Stomach (tissue), 9 donors: ENCODE results near the gene NMRAL1. TPM values are rescaled to one million over a fixed set of nuclear protein-coding genes. Genes with fewer than 3 reads are reported as not detected.

Experiments used
- DNase-seq, 2 donors: peaks; one replicate each; pipeline versions ENCODE4 v3.0.0 to v3.0.0-alpha.2; 2013 to 2019
- H3K27ac ChIP-seq, 5 donors: fragments of 200-600 bp in 4 of 5; sonication (generic) in 4 of 5; one replicate each; pipeline ENCODE4 v1.5.1; 2013 to 2019; ENCODE audit warnings: mild to moderate bottlenecking in 1 of 5, moderate library complexity in 1 of 5
- H3K27me3 ChIP-seq, 3 donors: fragments of 200-600 bp; sonication (generic); one replicate each; pipeline ENCODE4 v1.5.1; 2017 to 2019; ENCODE audit warnings: mixed run types in 1 of 3
- H3K36me3 ChIP-seq, 4 donors: fragments of 200-600 bp; sonication (generic); 1 replicate in 3 of 4; 2 replicates in 1 of 4; pipeline ENCODE4 v1.5.1; 2016 to 2019
- H3K4me1 ChIP-seq, 4 donors: fragments of 200-600 bp; sonication (generic); one replicate each; pipeline ENCODE4 v1.5.1; 2016 to 2019
- H3K4me3 ChIP-seq, 4 donors: fragments of 200-600 bp; sonication (generic) in 3 of 4; one replicate each; pipeline ENCODE4 v1.5.1; 2016 to 2019; ENCODE audit warnings: mild to moderate bottlenecking in 1 of 4
- H3K9me3 ChIP-seq, 4 donors: fragments of 200-600 bp; sonication (generic); one replicate each; pipeline ENCODE4 v1.5.1; 2016 to 2019
- EP300 ChIP-seq: sonication (generic); formaldehyde crosslinking; IDR thresholded peaks from one replicate; pipeline ENCODE4 v1.6.1; 2017; ENCODE audit warnings: antibody characterized with exemption
- POLR2A ChIP-seq, 4 donors: fragments of 450-650 bp; IDR thresholded peaks; one replicate each; pipeline ENCODE4 v1.6.1; 2016; ENCODE audit warnings: antibody characterized with exemption in 4 of 4, control low read depth in 2 of 4, mild to moderate bottlenecking in 1 of 4, moderate library complexity in 1 of 4
- POLR2AphosphoS5 ChIP-seq, 3 donors: sonication (generic); formaldehyde crosslinking; IDR thresholded peaks; one replicate each; pipeline ENCODE4 v1.6.1; 2016; ENCODE audit warnings: antibody characterized with exemption in 3 of 3
- WGBS, 5 donors: extraction: QIAGEN DNeasy Blood & Tissue Kit in 3 of 5; methylation state at CpG; one replicate each; pipeline versions ENCODE4 v1.1.5 to v1.1.7; 2013 to 2018; 5-methylcytosine and 5-hydroxymethylcytosine counted together
- intact Hi-C: fragments of 100-400 bp; cut with DNase I; formaldehyde crosslinking; loops from one replicate; pipeline ENCODE4 v1.15.1; 2023; ENCODE audit warnings: low total_unique reads
- polyA plus RNA-seq, 3 donors: library from polyadenylated mRNA; stranded (reverse); fragments of 200-250 nt; gene quantifications; one replicate each; pipeline ENCODE4 v1.2.3, GENCODE V29; 2013
- small RNA-seq, 4 donors: library from RNA; depleted of rRNA; stranded (forward); fragments of <200 nt; gene quantifications; one replicate each; pipeline ENCODE3, GENCODE V24; 2016
- total RNA-seq, 5 donors: library from RNA; depleted of rRNA; stranded (reverse); fragments of >200 nt; gene quantifications; one replicate each; pipeline versions ENCODE4 v1.1.0 to v1.2.3, GENCODE V29; 2014 to 2016
- TF ChIP-seq, protein P1 (sequence below), 7 experiments: fragments of 450-650 bp in 4 of 7; fragments of 200-600 bp in 3 of 7; sonication (generic) in 3 of 7; IDR thresholded peaks; one replicate each; pipeline ENCODE4 v1.5.1; 2016 to 2019; ENCODE audit warnings: antibody characterized with exemption in 7 of 7, control low read depth in 2 of 7, mild to moderate bottlenecking in 1 of 7
- donor health status: healthy with polysubstance abuse.
- donor health status: Bipolar disorder and iron deficiency.
- donor health status: healthy.

Gene NMRAL1
- total and polyA plus RNA-seq, 8 donors, result 22.8 to 126 (median 79.2) TPM

DNA sequence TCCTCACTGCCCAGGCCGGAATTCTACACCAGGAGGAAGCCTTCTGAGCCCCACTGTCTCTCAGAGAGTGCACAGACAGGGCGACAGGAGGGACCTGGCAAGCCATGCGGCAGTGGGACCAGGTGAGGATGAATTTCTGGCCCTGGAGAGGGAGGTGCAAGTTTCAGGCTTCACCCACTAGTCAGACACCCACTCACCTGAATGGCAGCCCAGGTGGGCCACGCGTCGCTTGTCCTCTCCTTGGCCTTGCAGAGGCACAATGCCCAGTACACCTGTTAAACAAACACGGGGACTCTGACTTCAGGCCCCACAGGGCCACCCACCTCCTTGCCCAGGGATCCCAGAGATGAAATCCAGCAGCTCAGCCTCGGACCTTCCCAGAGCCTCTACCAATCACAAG is 62.3 kb downstream of the NMRAL1 start:
- H3K9me3 ChIP-seq, result no peaks in the 10 kb centered on the region
- no peaks in the 10 kb centered on the region for H3K27me3 ChIP-seq
- no peak overlapping the region for H3K4me3 ChIP-seq
- TF ChIP-seq, protein P1, sequence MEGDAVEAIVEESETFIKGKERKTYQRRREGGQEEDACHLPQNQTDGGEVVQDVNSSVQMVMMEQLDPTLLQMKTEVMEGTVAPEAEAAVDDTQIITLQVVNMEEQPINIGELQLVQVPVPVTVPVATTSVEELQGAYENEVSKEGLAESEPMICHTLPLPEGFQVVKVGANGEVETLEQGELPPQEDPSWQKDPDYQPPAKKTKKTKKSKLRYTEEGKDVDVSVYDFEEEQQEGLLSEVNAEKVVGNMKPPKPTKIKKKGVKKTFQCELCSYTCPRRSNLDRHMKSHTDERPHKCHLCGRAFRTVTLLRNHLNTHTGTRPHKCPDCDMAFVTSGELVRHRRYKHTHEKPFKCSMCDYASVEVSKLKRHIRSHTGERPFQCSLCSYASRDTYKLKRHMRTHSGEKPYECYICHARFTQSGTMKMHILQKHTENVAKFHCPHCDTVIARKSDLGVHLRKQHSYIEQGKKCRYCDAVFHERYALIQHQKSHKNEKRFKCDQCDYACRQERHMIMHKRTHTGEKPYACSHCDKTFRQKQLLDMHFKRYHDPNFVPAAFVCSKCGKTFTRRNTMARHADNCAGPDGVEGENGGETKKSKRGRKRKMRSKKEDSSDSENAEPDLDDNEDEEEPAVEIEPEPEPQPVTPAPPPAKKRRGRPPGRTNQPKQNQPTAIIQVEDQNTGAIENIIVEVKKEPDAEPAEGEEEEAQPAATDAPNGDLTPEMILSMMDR (IDR thresholded peaks at IDR 0.05), result no peak
- TF ChIP-seq POLR2A (IDR thresholded peaks at IDR 0.05), result no peak
- TF ChIP-seq POLR2AphosphoS5 (IDR thresholded peaks at IDR 0.05), result no peak
- TF ChIP-seq EP300, result no peak
- peak in 1 of 2 donors; percentile 16 for DNase-seq
- 89 to 91% (median 91%) methylated on average over 6 to 8 of the region's 8 CpGs; no CpG with 5 or more reads in 1 of the 5 donors for WGBS, 5 donors
- peak overlapping the region in 4 of 5 donors; percentile 37 to 61 (median 51) for H3K27ac ChIP-seq
- H3K4me1 ChIP-seq, result peaks cover 30 to 87% (median 55%) of the 10 kb centered on the region in 4 donors
- H3K36me3 ChIP-seq, result peaks cover 10 to 51% (median 41%) of the 10 kb centered on the region in 4 donors
- intact Hi-C loops, result no loop called here

Small RNA genes within 50 kb of the gene (small RNA-seq; reads per million reads assigned to genes)
- gene AC012676.2, result 0 reads per million in 4 donors

Other genes starting within 250 kb of the NMRAL1 start
- under 1 TPM in 1 of 5 donors, not detected in 4; 0.92 TPM for gene SRL, start 232.5 kb downstream of the NMRAL1 start, total RNA-seq
- 1 to 10 TPM in 1 of 3 donors, under 1 TPM in 2; 0.31 to 1.5 (median 0.38) TPM for gene SRL, start 232.5 kb downstream of the NMRAL1 start, polyA plus RNA-seq
- gene TFAP4, start 201.6 kb downstream of the NMRAL1 start, total RNA-seq, result 10 to 100 TPM in 1 of 5 donors, 1 to 10 TPM in 3, not detected in 1; 4.9 to 17.4 (median 6.5) TPM
- 1 to 10 TPM; 4.9 to 7.1 (median 5.5) TPM for gene TFAP4, start 201.6 kb downstream of the NMRAL1 start, polyA plus RNA-seq
- gene GLIS2, start 158.6 kb downstream of the NMRAL1 start, total RNA-seq, result 10 to 100 TPM in 1 of 5 donors, 1 to 10 TPM in 4; 3.2 to 21.0 (median 4.6) TPM
- 1 to 10 TPM; 4.4 to 9.0 (median 5.8) TPM for gene GLIS2, start 158.6 kb downstream of the NMRAL1 start, polyA plus RNA-seq
- gene PAM16, start 123.3 kb downstream of the NMRAL1 start, total RNA-seq, result 100 to 1,000 TPM in 1 of 5 donors, 10 to 100 TPM in 3, 1 to 10 TPM in 1; 4.7 to 218 (median 28.1) TPM
- gene PAM16, start 123.3 kb downstream of the NMRAL1 start, polyA plus RNA-seq, result 100 to 1,000 TPM in 2 of 3 donors, 10 to 100 TPM in 1; 54.4 to 117 (median 104) TPM
- gene VASN, start 102.8 kb downstream of the NMRAL1 start, total RNA-seq, result 10 to 100 TPM; 10.5 to 25.6 (median 11.6) TPM
- gene VASN, start 102.8 kb downstream of the NMRAL1 start, polyA plus RNA-seq, result 1 to 10 TPM; 3.7 to 7.2 (median 5.1) TPM
- 100 to 1,000 TPM in 2 of 5 donors, 10 to 100 TPM in 3; 12.5 to 173 (median 57.2) TPM for gene CORO7, start 58.0 kb downstream of the NMRAL1 start, total RNA-seq
- 10 to 100 TPM; 12.6 to 14.2 (median 13.6) TPM for gene CORO7, start 58.0 kb downstream of the NMRAL1 start, polyA plus RNA-seq
- gene DNAJA3, start 48.8 kb downstream of the NMRAL1 start, total RNA-seq, result 10 to 100 TPM; 26.8 to 53.0 (median 39.1) TPM
- gene DNAJA3, start 48.8 kb downstream of the NMRAL1 start, polyA plus RNA-seq, result 10 to 100 TPM; 18.8 to 28.0 (median 24.5) TPM
- gene HMOX2, start 1.8 kb upstream of the NMRAL1 start, total RNA-seq, result 100 to 1,000 TPM in 1 of 5 donors, 10 to 100 TPM in 3, 1 to 10 TPM in 1; 6.4 to 175 (median 59.8) TPM
- gene HMOX2, start 1.8 kb upstream of the NMRAL1 start, polyA plus RNA-seq, result 100 to 1,000 TPM in 2 of 3 donors, 10 to 100 TPM in 1; 51.6 to 109 (median 106) TPM
- 10 to 100 TPM in 3 of 5 donors, 1 to 10 TPM in 2; 2.9 to 36.5 (median 18.8) TPM for gene CDIP1, start 64.1 kb upstream of the NMRAL1 start, total RNA-seq
- gene CDIP1, start 64.1 kb upstream of the NMRAL1 start, polyA plus RNA-seq, result 10 to 100 TPM in 2 of 3 donors, 1 to 10 TPM in 1; 9.5 to 13.8 (median 10.6) TPM
- under 1 TPM in 2 of 5 donors, not detected in 3; 0.37 to 0.43 TPM for gene C16orf96, start 81.7 kb upstream of the NMRAL1 start, total RNA-seq
- not detected for gene C16orf96, start 81.7 kb upstream of the NMRAL1 start, polyA plus RNA-seq
- 10 to 100 TPM in 2 of 5 donors, 1 to 10 TPM in 2, under 1 TPM in 1; 0.58 to 77.2 (median 6.8) TPM for gene UBALD1, start 140.3 kb upstream of the NMRAL1 start, total RNA-seq
- 10 to 100 TPM; 17.2 to 41.3 (median 31.9) TPM for gene UBALD1, start 140.3 kb upstream of the NMRAL1 start, polyA plus RNA-seq
- gene MGRN1, start 150.2 kb upstream of the NMRAL1 start, total RNA-seq, result 100 to 1,000 TPM in 2 of 5 donors, 10 to 100 TPM in 3; 34.7 to 469 (median 91.4) TPM
- 10 to 100 TPM; 13.2 to 21.5 (median 17.9) TPM for gene MGRN1, start 150.2 kb upstream of the NMRAL1 start, polyA plus RNA-seq
- gene NUDT16L1, start 218.9 kb upstream of the NMRAL1 start, total RNA-seq, result 10 to 100 TPM in 4 of 5 donors, 1 to 10 TPM in 1; 3.5 to 48.2 (median 44.2) TPM
- gene NUDT16L1, start 218.9 kb upstream of the NMRAL1 start, polyA plus RNA-seq, result 10 to 100 TPM; 31.9 to 37.2 (median 33.3) TPM